ENCODE measurements around the gene EFCAB11.

GRCh38 chr14:89803542-89803941, 151.0 kb downstream of the EFCAB11 start:
- TF ChIP-seq CTCF (conservative IDR thresholded peaks at IDR 0.05; ENCODE audit: low read length) = no peak
- no peak for TF ChIP-seq EZH2phosphoT487 (IDR thresholded peaks at IDR 0.05; ENCODE audit: borderline replicate concordance)
